ENCODE results near the gene TEX38. TPM values are rescaled to one million over a fixed set of nuclear protein-coding genes. Genes with fewer than 3 reads are reported as not detected.
"Not testable (repeated sequence)": the region's sequence is repeated elsewhere in the genome, so short reads cannot be mapped to it uniquely, and the experiment has no call there.

TEX38 gene
- total and polyA plus RNA-seq, 2 of the 13 experiments (the other 11 are each of a cell fraction or from before 2014, with no cell fraction given) = 0.18 TPM; not detected in 1

DNA sequence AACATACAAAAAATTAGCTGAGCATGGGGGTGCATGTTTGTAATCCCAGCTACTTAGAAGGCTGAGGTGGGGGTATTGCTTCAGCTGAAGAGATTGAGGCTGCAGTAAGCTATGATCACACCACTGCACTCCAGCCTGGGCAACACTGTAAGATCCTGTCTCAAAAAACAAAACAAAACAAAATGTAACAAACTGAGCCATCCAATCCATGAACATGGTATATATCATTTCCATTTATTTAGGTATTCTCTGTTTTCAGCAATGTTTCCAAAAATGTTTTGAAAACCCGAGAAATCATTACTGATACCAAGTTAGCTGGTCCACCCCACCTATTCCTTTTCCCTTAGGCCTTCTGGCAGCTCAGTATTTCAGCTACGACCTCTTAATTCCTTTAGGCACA is 21.9 kb upstream of the TEX38 start:
- ChIA-PET POLR2A (no interaction called here), CTCF (ENCODE audit: low intra/inter-chr PET ratio, low total read pairs) (no interaction called here)
- Histone ChIP-seq H3K4me1 (ENCODE audit: insufficient read depth, low read length) (no peaks in the 10 kb centered on the region), H4K20me1 (ENCODE audit: insufficient read depth, low read length) (no peaks in the 10 kb centered on the region), H3K4me2 (ENCODE audit: low read depth, low read length) (no peak overlapping the region), H3K4me3 (replicated peaks in 1 of 3; ENCODE audit: insufficient read depth in 1 of 3, low read depth in 2 of 3, low read length in 3 of 3) (no peak overlapping the region), H3K27ac (ENCODE audit: extremely low read length, insufficient read depth, low read length) (no peak overlapping the region), H3K27me3 (ENCODE audit: control insufficient read depth in 1 of 2, insufficient read depth in 2 of 2, low read length in 2 of 2) (no peaks in the 10 kb centered on the region; a peak in 1 of 5 replicates), H3K9ac (ENCODE audit: insufficient read depth, low read depth, low read length) (no peak overlapping the region), H2AFZ (ENCODE audit: low read length) (no peak overlapping the region), H3K9me3 (ENCODE audit: low read length) (no peaks in the 10 kb centered on the region; the same call in 1 of the 2 replicates), H3K36me3 (replicated peaks in 1 of 2; ENCODE audit: control insufficient read depth in 1 of 2, insufficient read depth in 2 of 2, low read length in 2 of 2) (peaks cover 6 to 35% of the 10 kb centered on the region in 2 experiments), H3K79me2 (ENCODE audit: insufficient read depth, low read length) (no peaks in the 10 kb centered on the region)
- no peak for DNase-seq (ENCODE audit: low spot score)
- ATAC-seq = no peak
- TF ChIP-seq ISX (CRISPR knock-in tag; conservative IDR thresholded peaks at IDR 0.05) = no peak
- TF ChIP-seq, protein P1, sequence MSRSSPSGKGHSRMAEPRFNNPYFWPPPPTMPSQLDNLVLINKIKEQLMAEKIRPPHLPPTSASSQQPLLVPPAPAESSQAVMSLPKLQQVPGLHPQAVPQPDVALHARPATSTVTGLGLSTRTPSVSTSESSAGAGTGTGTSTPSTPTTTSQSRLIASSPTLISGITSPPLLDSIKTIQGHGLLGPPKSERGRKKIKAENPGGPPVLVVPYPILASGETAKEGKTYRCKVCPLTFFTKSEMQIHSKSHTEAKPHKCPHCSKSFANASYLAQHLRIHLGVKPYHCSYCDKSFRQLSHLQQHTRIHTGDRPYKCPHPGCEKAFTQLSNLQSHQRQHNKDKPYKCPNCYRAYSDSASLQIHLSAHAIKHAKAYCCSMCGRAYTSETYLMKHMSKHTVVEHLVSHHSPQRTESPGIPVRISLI (CRISPR knock-in tag; IDR thresholded peaks at IDR 0.05; ENCODE audit: borderline replicate concordance) = no peak
- no TSS peak for BruUV-seq (replicated peaks)
- FAIRE-seq = no peak
- in situ Hi-C loops (cut with HindIII; ENCODE audit: extremely low pct_ligation_motif_present, low pct_unique_long_range_greater_than_20kb) = no loop called here
- WGBS (ENCODE audit: low lambda C conversion rate) = 94% methylated on average over 2 of the region's 2 CpGs
- intact Hi-C loops (cut with micrococcal nuclease; ENCODE audit: unreplicated experiment) = no loop called here

GRCh38 chr1:46650491-46650890 is 21.2 kb upstream of the TEX38 start:
- in situ Hi-C loops (cut with HindIII; ENCODE audit: extremely low pct_ligation_motif_present, low pct_unique_long_range_greater_than_20kb) = no loop called here
- Histone ChIP-seq H3K4me1 (ENCODE audit: insufficient read depth, low read length) (no peaks in the 10 kb centered on the region), H3K27ac (ENCODE audit: extremely low read length, insufficient read depth, low read length) (no peak overlapping the region), H3K4me2 (ENCODE audit: low read depth, low read length) (no peak overlapping the region), H2AFZ (ENCODE audit: low read length) (no peak overlapping the region), H3K4me3 (replicated peaks in 1 of 3; ENCODE audit: insufficient read depth in 1 of 3, low read depth in 2 of 3, low read length in 3 of 3) (no peak overlapping the region), H3K9ac (ENCODE audit: insufficient read depth, low read depth, low read length) (no peak overlapping the region), H3K79me2 (ENCODE audit: insufficient read depth, low read length) (no peaks in the 10 kb centered on the region), H3K36me3 (replicated peaks in 1 of 2; ENCODE audit: control insufficient read depth in 1 of 2, insufficient read depth in 2 of 2, low read length in 2 of 2) (peaks cover 6 to 35% of the 10 kb centered on the region in 2 experiments), H3K27me3 (ENCODE audit: control insufficient read depth in 1 of 2, insufficient read depth in 2 of 2, low read length in 2 of 2) (no peaks in the 10 kb centered on the region; a peak in 1 of 5 replicates), H4K20me1 (ENCODE audit: insufficient read depth, low read length) (no peaks in the 10 kb centered on the region), H3K9me3 (ENCODE audit: low read length) (no peaks in the 10 kb centered on the region; the same call in 1 of the 2 replicates)
- ChIA-PET CTCF (ENCODE audit: low intra/inter-chr PET ratio, low total read pairs) (no interaction called here), POLR2A (no interaction called here)
- ATAC-seq (no peak), DNase-seq (ENCODE audit: low spot score) (no peak), FAIRE-seq (no peak)
- no peak for TF ChIP-seq ZNF672 (CRISPR knock-in tag; IDR thresholded peaks at IDR 0.05)
- TF ChIP-seq TFDP2 (CRISPR knock-in tag; IDR thresholded peaks at IDR 0.05) = no peak
- WGBS (ENCODE audit: low lambda C conversion rate) = 96% methylated on average over 3 of the region's 3 CpGs
- BruUV-seq (replicated peaks) = no TSS peak
- intact Hi-C loops (cut with micrococcal nuclease; ENCODE audit: unreplicated experiment) = no loop called here

GRCh38 chr1:46651152-46651551 is 20.5 kb upstream of the TEX38 start:
- peaks cover 6 to 40% of the 10 kb centered on the region in 2 experiments for H3K36me3 ChIP-seq (replicated peaks in 1 of 2; ENCODE audit: control insufficient read depth in 1 of 2, insufficient read depth in 2 of 2, low read length in 2 of 2)

More at GRCh38 chr1:46651152-46651551, 20.5 kb upstream of the TEX38 start:
- BruUV-seq (replicated peaks); H4K20me1 ChIP-seq (ENCODE audit: insufficient read depth, low read length); H3K27ac ChIP-seq (ENCODE audit: extremely low read length, insufficient read depth, low read length); H3K4me2 ChIP-seq (ENCODE audit: low read depth, low read length); H3K9ac ChIP-seq (ENCODE audit: insufficient read depth, low read depth, low read length); POLR2A ChIA-PET; ATAC-seq; H3K79me2 ChIP-seq (ENCODE audit: insufficient read depth, low read length); H2AFZ ChIP-seq (ENCODE audit: low read length); intact Hi-C loops (cut with micrococcal nuclease; ENCODE audit: unreplicated experiment); CTCF ChIA-PET (ENCODE audit: low intra/inter-chr PET ratio, low total read pairs); H3K4me3 ChIP-seq (replicated peaks in 1 of 3; ENCODE audit: insufficient read depth in 1 of 3, low read depth in 2 of 3, low read length in 3 of 3); FAIRE-seq; H3K9me3 ChIP-seq (ENCODE audit: low read length); in situ Hi-C loops (cut with HindIII; ENCODE audit: extremely low pct_ligation_motif_present, low pct_unique_long_range_greater_than_20kb); H3K27me3 ChIP-seq (ENCODE audit: control insufficient read depth in 1 of 2, insufficient read depth in 2 of 2, low read length in 2 of 2); H3K4me1 ChIP-seq (ENCODE audit: insufficient read depth, low read length); DNase-seq (ENCODE audit: low spot score): not testable (repeated sequence)
- WGBS (ENCODE audit: low lambda C conversion rate) = 92% methylated on average over 3 of the region's 3 CpGs
